Natural killer cell (primary cell): Measurements from ENCODE around the gene DUOXA1. TPM values are rescaled to one million over a fixed set of nuclear protein-coding genes. Genes with fewer than 3 reads are reported as not detected.

Experiments
- ATAC-seq, 3 donors: fragments of 150-1000 bp in 2 of 3; fragments of 200-7000 bp in 1 of 3; cut with Tn5 transposase; 1 replicate in 1 of 3; 2 replicates in 2 of 3; pipeline ENCODE4 v1.10.0; 2021; ENCODE audit warnings: mild to moderate bottlenecking in 2 of 3, moderate library complexity in 2 of 3
- DNase-seq, 2 donors: peaks; one replicate each; pipeline versions ENCODE4 v3.0.0 to v3.0.0-alpha.2; 2013 to 2021; ENCODE audit warnings: mixed read lengths in 1 of 2
- H3K27ac ChIP-seq: one replicate; pipeline ENCODE4 v1.5.1; 2013; ENCODE audit warnings: mild to moderate bottlenecking, low read length
- H3K27me3 ChIP-seq: one replicate; pipeline ENCODE4 v1.6.1; 2013; ENCODE audit warnings: low read length; ENCODE audit not compliant: control insufficient read depth, insufficient read depth
- H3K36me3 ChIP-seq: one replicate; pipeline ENCODE4 v1.6.1; 2013; ENCODE audit warnings: low read length; ENCODE audit not compliant: control insufficient read depth, insufficient read depth
- H3K4me1 ChIP-seq: one replicate; pipeline ENCODE4 v1.6.1; 2013; ENCODE audit warnings: low read length; ENCODE audit not compliant: control insufficient read depth, insufficient read depth
- H3K4me3 ChIP-seq: one replicate; pipeline ENCODE4 v1.5.1; 2013; ENCODE audit warnings: low read length
- H3K9me3 ChIP-seq: one replicate; pipeline ENCODE4 v1.6.1; 2013; ENCODE audit warnings: low read length; ENCODE audit not compliant: control insufficient read depth, insufficient read depth
- H3K27ac Mint-ChIP-seq, 2 donors: one replicate each; pipeline ENCODE4 v1.8.0; 2022; ENCODE audit warnings: mild to moderate bottlenecking in 2 of 2, mixed read lengths in 2 of 2, moderate library complexity in 1 of 2
- H3K27me3 Mint-ChIP-seq, 2 donors: one replicate each; pipeline ENCODE4 v1.8.0; 2022; ENCODE audit warnings: low read depth in 2 of 2, mixed read lengths in 2 of 2
- H3K36me3 Mint-ChIP-seq: one replicate; pipeline ENCODE4 v1.8.0; 2022; ENCODE audit warnings: mixed read lengths
- H3K4me1 Mint-ChIP-seq, 2 donors: one replicate each; pipeline ENCODE4 v1.8.0; 2022; ENCODE audit warnings: mixed read lengths in 2 of 2
- H3K4me3 Mint-ChIP-seq: one replicate; pipeline ENCODE4 v1.8.0; 2022; ENCODE audit warnings: mild to moderate bottlenecking, moderate library complexity, mixed read lengths
- H3K9me3 Mint-ChIP-seq, 2 donors: one replicate each; pipeline ENCODE4 v1.8.0; 2022; ENCODE audit warnings: mixed read lengths in 2 of 2
- WGBS: methylation state at CpG from one replicate; pipeline ENCODE4 v1.1.7; 2013; ENCODE audit warnings: missing lambda C conversion rate; ENCODE audit not compliant: insufficient coverage; 5-methylcytosine and 5-hydroxymethylcytosine counted together
- intact Hi-C: fragments of 100-400 bp; cut with micrococcal nuclease; formaldehyde crosslinking; loops from one replicate; pipeline ENCODE4 v1.14.2; 2022
- total RNA-seq, 4 donors: library from RNA; stranded (reverse); fragments of 120-200 nt in 1 of 4; gene quantifications; one replicate each; pipeline versions ENCODE4 v1.2.3 to v1.2.4, GENCODE V29; 2013 to 2022
- TF ChIP-seq, protein P1 (sequence below): fragments of 200-600 bp; IDR thresholded peaks from one replicate; pipeline ENCODE4 v1.8.0; 2022; ENCODE audit warnings: antibody characterized with exemption

The DUOXA1 gene
- total RNA-seq, 3 donors from 2014 or later (not counting 1 experiment from before 2014, with no cell fraction given): 0.39 to 0.40 TPM; not detected in 1

GRCh38 chr15:45140557-45141250, 11.0 kb upstream of the DUOXA1 start:
- no peak overlapping the region for H3K4me3 ChIP-seq
- H3K9me3 Mint-ChIP-seq: no peaks in the 10 kb centered on the region
- no peak overlapping the region for H3K4me3 Mint-ChIP-seq
- H3K36me3 ChIP-seq: no peaks in the 10 kb centered on the region
- peaks cover 7 to 9% of the 10 kb centered on the region in 2 donors for H3K27me3 Mint-ChIP-seq
- H3K27ac ChIP-seq: no peak overlapping the region
- H3K27ac Mint-ChIP-seq: no peak overlapping the region
- no peaks in the 10 kb centered on the region for H3K9me3 ChIP-seq
- 95% methylated on average over 9 of the region's 10 CpGs for WGBS
- peaks cover 0 to 7% of the 10 kb centered on the region in 2 donors for H3K4me1 Mint-ChIP-seq
- H3K4me1 ChIP-seq: peaks cover 4% of the 10 kb centered on the region
- intact Hi-C loops: no loop called here
- no peaks in the 10 kb centered on the region for H3K36me3 Mint-ChIP-seq
- DNase-seq: no peak
- H3K27me3 ChIP-seq: peaks cover 9% of the 10 kb centered on the region
- TF ChIP-seq, protein P1, sequence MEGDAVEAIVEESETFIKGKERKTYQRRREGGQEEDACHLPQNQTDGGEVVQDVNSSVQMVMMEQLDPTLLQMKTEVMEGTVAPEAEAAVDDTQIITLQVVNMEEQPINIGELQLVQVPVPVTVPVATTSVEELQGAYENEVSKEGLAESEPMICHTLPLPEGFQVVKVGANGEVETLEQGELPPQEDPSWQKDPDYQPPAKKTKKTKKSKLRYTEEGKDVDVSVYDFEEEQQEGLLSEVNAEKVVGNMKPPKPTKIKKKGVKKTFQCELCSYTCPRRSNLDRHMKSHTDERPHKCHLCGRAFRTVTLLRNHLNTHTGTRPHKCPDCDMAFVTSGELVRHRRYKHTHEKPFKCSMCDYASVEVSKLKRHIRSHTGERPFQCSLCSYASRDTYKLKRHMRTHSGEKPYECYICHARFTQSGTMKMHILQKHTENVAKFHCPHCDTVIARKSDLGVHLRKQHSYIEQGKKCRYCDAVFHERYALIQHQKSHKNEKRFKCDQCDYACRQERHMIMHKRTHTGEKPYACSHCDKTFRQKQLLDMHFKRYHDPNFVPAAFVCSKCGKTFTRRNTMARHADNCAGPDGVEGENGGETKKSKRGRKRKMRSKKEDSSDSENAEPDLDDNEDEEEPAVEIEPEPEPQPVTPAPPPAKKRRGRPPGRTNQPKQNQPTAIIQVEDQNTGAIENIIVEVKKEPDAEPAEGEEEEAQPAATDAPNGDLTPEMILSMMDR: no peak
- ATAC-seq: no peak

GRCh38 chr15:45139770-45140169, 10.1 kb upstream of the DUOXA1 start:
- H3K36me3 Mint-ChIP-seq: no peaks in the 10 kb centered on the region
- peaks cover 9 to 11% of the 10 kb centered on the region in 2 donors for H3K27me3 Mint-ChIP-seq
- DNase-seq (no peak), ATAC-seq (no peak)
- Histone ChIP-seq H3K4me1 (peaks cover 8% of the 10 kb centered on the region), H3K27me3 (peaks cover 11% of the 10 kb centered on the region), H3K36me3 (no peaks in the 10 kb centered on the region), H3K27ac (no peak overlapping the region), H3K4me3 (no peak overlapping the region), H3K9me3 (no peaks in the 10 kb centered on the region)
- H3K27ac Mint-ChIP-seq: no peak overlapping the region
- H3K9me3 Mint-ChIP-seq: no peaks in the 10 kb centered on the region
- intact Hi-C loops: no loop called here
- H3K4me3 Mint-ChIP-seq: no peak overlapping the region
- TF ChIP-seq, protein P1: no peak
- 96% methylated on average over 6 of the region's 6 CpGs for WGBS
- H3K4me1 Mint-ChIP-seq: peaks cover 0 to 10% of the 10 kb centered on the region in 2 donors

DNA sequence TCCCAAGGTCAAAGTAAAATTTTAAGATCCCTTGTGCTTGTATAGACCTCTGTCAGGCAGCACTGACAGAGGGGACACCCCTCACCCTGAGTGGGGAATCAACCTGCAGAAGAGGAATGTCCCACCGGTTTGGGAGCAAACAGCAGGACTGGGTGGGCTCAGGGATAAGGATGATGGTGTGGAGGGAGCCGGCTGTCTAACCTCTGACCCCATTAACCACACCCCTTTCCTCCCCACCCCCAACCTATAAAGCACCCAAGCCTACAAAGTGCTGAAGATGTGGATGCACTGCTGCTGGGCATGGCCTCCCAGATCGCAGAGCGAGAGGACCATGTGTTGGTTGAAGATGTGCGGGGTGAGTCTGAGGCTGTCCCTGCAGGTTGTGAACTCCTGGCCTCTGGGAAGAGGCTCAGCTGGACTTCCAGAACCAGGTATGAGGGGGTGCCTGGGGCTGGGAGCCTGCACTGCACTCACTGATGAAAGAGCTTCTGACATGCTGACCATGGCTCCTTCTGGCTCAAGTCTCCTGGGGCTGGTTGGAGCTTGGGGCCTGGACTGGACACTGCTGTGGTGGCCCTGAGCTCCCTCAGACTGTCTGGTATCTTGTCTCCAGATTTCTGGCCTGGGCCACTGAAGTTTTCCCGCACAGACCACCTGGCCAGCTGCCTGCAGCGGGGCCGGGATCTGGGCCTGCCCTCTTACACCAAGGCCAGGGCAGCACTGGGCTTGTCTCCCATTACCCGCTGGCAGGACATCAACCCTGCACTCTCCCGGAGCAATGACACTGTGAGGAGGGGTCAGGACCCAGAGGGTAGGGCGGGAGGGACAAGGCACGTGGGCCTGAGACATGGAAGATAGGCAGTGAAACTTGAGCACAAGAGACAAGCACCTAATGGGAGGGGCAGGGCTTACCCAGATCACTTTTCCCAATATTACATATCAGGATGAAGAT, 9.4 kb upstream of the DUOXA1 start:
- Histone ChIP-seq H3K9me3 (no peaks in the 10 kb centered on the region), H3K4me3 (no peak overlapping the region), H3K27me3 (peaks cover 18% of the 10 kb centered on the region), H3K36me3 (no peaks in the 10 kb centered on the region), H3K27ac (no peak overlapping the region), H3K4me1 (peaks cover 8% of the 10 kb centered on the region)
- no peaks in the 10 kb centered on the region for H3K36me3 Mint-ChIP-seq
- H3K27me3 Mint-ChIP-seq: peaks cover 16 to 18% of the 10 kb centered on the region in 2 donors
- DNase-seq (no peak), ATAC-seq (no peak)
- H3K9me3 Mint-ChIP-seq: no peaks in the 10 kb centered on the region
- TF ChIP-seq, protein P1: no peak
- peaks cover 0 to 17% of the 10 kb centered on the region in 2 donors for H3K4me1 Mint-ChIP-seq
- no peak overlapping the region for H3K27ac Mint-ChIP-seq
- intact Hi-C loops: no loop called here
- H3K4me3 Mint-ChIP-seq: no peak overlapping the region
- 89% methylated on average over 10 of the region's 12 CpGs for WGBS
